NK-92 treated with Interleukin-12 subunit alpha and Interleukin-12 subunit beta, amount 100 ng/mL, for 24 hours (cell line): ENCODE data around the gene KLHL22.
"Not testable (repeated sequence)": the region's sequence is repeated elsewhere in the genome, so short reads cannot be mapped to it uniquely, and the experiment has no call there.

ENCODE experiments used
- DNase-seq: peaks from one replicate; lab custom pipeline; 2025; lab: John Stamatoyannopoulos, UW

Gene KLHL22, protein sequence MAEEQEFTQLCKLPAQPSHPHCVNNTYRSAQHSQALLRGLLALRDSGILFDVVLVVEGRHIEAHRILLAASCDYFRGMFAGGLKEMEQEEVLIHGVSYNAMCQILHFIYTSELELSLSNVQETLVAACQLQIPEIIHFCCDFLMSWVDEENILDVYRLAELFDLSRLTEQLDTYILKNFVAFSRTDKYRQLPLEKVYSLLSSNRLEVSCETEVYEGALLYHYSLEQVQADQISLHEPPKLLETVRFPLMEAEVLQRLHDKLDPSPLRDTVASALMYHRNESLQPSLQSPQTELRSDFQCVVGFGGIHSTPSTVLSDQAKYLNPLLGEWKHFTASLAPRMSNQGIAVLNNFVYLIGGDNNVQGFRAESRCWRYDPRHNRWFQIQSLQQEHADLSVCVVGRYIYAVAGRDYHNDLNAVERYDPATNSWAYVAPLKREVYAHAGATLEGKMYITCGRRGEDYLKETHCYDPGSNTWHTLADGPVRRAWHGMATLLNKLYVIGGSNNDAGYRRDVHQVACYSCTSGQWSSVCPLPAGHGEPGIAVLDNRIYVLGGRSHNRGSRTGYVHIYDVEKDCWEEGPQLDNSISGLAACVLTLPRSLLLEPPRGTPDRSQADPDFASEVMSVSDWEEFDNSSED

DNA sequence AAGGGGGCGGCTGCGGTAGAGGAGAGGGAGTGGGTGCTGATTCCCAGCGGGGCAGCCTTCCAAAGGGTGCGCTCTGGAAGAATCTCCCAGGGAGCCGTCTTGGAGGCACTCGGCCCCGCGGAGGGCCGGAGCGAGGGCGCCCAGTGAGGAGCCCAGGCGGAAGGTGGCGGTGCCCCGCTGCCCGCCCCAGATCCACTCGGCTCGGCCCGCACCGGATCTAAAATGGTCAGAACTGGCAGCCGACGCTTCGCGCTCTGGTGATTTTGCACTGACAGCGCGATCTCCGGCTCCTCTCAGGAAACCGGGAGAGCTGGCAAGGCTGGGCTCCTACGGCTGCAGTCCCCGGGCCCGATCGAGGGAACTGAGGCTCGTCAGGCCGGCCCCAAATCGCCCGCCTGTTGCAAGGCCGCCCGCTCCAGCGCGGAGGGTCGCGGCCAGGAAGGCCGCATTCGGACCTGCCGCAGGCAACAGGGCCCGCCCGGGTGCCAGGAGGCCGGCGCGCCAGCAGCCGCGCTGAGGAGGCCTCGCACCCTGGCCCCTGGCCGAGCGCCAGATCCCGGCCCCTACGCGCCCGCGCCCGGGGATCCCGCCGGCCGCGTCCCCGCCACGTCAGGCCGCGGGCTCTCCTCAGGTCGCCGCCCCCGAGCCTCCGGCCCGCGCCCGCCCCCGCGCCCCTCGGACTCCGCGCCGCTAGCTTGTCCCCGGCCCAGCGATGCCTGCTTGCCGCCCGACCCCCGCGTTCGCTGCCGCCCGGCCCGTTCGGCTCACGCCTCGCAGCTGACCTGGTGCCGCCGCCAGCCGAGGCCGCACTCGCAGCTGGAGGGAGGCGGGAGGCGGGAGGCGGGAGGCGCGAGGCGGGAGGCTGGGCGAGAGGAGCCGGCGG lies at the start of gene KLHL22:
TSS of gene KLHL22 (minus strand) at position 818 of the 883 bp plus-strand sequence. CDS start 6,584 bp downstream, outside the sequence.
- no peak for DNase-seq

DNA sequence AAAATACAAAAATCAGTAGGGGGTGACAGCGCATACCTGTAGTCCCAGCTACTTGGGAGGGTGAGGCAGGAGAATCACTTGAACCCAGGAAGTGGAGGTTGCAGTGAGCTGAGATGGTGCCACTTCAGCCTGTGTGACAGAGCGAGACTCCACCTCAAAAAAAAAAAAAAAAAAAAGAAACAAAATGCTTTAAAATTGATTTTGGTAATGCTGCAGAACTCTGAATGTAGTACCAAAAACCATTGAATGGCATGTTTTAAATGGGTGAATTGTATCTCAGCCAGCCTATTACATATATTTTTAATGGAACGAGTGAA lies 49.7 kb upstream of the KLHL22 start:
- DNase-seq = not testable (repeated sequence)

DNA sequence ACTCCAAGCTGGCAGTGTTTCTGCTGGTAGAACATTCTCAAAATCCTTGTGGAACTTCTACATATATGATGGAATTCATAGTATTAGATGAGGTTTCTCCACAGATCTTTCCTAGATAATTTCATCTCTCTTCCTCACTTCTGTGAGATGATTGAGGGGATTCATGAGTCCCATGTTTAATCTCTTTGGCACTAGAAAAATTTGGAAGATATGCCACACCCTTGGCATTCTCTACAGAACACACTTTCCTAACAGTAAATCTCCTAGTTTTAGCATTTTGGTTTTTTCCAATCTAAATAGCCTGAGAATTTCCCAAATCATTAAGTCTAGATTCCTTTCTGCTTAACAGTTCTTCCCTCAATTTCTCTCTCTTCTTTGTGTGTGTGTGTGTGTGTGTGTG lies 47.1 kb upstream of the KLHL22 start:
- DNase-seq = no peak

DNA sequence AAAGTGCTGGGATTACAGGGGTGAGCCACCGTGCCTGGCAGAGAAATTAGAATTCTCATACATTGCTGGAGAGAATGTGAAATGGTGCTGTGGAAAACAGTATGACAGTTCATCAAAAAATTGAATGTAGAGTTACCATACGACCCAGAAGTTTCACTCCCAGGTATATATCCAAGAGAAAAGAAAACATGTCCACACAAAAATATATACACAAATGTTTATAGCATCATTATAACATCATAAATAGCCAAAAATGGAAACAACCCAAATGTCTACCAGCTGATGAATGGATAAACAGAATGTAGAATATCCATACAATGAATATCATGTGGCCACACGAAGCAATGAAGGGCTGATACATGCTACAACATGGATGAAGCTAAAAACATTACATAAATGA lies 46.5 kb upstream of the KLHL22 start:
- DNase-seq = no peak

DNA sequence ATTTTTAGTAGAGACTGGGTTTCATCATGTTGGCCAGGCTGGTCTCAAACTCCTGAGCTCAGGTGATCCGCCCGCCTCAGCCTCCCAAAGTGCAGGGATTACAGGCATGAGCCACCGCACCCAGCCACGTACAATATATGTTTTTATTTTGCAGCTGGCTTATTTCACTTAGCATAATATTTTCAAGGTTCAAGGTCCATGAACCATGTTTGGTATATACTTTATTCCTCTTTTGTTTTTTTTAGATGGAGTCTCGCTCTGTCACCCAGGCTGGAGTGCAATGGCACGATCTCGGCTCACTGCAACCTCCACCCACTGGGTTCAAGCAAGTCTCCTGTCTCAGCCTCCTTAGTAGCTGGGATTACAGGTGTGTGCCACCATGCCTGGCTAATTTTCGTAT lies 43.3 kb upstream of the KLHL22 start:
- not testable (repeated sequence) for DNase-seq

DNA sequence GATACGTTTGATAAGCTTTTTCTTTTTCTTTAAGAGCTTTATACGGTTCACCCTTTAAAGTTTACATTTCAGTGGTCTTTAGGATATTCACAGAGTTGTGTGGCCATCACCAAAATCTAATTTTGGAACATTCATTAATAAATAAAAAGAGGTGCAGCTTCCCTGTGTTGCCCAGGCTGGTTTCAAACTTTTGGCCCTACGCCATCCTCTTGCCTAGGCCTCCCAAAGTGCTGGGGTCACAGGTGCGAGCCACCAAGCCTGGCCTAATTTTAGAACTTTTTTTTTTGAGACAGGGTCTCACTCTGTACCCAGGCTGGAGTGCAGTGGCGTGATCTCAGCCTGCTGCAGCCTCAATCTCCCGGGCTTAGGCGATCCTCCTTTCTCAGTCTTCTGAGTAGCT lies 42.4 kb upstream of the KLHL22 start:
- DNase-seq = no peak

DNA sequence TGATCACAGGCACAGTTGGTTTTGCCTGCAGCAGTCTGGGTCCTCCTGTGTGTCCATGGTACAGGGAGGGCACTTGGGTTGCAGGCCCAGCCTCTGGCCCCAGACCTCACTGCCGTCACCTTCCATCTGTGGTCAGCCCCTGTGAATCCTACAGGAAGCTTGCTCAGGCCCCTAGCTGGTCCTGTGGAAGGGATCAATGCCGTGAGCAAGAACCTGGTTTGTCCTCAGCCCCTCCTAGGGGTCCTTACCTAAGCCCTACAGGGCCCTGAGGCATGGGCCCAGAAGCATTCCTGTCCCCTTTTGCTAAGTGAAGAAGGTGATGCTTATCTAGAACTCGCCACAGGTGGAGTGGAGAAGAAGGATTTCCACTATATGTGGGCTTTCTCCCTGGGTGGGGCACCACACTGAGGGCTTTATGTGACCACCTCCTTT lies 41.7 kb upstream of the KLHL22 start:
- no peak for DNase-seq

DNA sequence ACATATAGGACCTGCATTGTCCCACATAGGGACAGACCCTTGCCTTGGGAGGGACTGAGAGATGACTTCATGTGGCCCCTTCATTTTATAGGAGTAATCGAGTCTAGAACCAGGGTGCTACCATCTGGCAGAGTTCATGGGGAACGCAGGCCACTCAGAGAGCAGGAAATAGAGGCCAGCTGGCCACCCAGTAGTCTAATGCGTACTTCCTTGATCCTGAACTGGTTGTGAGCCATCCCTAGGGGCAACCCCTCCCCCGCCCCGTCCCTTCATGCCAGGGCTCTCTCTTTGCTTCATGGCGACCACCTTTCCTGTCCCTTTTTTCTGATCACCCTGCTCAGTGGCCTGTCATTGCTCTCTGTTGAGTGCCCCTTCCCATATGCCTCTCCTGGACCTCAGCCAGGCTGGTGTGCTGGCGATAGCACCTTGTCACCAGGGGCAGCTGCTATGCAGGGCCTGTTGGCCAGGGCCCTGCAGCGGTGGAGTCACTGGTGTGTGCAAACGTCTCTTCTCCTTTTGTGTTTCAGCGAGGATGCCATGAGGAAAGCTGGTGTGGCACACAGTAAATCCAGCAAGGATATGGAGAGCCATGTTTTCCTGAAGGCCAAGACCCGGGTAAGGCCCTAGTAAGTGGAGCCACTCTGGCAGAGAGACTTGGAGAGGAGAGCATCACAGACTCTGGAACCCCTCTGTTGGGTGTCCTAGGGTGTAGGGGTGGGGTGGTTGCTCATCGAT lies 41.2 kb upstream of the KLHL22 start:
- no peak for DNase-seq

DNA sequence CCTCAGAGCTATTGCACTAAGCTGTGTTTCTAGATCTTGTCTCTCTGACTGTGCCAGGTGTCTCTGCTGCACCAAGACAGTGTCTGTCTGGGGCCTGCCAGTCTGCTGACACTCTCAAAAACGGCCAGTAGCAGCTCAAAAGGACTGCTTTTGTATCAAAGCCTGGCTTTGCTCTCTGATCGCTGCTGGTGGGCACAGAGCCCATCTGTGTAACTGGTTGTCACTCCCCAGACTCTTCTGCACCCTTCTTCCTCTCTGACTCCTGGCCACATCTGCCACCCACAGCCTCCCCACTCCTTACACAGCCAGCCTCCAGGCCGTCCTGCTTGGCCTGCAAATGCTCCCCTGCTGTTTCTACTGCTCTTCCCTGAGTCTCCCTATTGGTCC lies 38.3 kb upstream of the KLHL22 start:
- DNase-seq = no peak

DNA sequence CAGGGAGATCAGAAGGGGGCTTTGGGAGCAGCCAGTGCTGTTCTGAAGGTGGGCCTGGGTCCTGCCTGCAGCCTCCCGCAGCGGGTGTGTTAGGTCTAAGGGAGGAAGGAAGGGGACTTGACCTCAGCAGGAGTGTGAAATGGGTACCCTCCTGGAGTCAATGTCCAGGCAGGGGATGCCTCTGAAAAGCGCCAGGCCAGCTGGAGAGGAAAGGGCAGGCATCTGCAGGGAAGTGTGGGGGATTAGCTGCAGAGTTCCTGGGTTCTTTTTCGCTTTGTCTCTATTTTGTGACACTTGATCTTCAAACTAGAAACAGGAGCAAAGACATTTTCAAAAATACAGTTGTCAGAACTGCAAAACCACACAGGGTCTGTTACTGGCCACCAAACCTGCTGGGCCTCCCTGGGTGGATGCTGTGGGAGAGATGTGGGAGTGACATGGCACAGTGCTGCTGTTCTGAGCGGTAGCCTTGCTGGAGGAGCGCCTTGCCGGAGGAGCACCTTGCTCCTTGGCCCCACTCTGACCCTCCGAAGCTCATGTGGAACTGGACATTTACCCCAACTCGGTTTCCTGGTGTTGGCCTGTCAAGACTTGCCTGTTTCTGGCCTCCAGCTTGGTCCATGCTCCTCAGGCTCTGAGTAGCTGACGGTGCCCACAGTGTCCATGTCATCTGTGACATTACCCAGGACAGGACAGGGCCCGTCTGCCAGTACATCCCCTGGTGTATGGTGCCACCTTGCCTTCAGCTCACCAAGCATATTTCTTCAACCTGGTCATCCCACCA lies 37.7 kb upstream of the KLHL22 start:
- no peak for DNase-seq

DNA sequence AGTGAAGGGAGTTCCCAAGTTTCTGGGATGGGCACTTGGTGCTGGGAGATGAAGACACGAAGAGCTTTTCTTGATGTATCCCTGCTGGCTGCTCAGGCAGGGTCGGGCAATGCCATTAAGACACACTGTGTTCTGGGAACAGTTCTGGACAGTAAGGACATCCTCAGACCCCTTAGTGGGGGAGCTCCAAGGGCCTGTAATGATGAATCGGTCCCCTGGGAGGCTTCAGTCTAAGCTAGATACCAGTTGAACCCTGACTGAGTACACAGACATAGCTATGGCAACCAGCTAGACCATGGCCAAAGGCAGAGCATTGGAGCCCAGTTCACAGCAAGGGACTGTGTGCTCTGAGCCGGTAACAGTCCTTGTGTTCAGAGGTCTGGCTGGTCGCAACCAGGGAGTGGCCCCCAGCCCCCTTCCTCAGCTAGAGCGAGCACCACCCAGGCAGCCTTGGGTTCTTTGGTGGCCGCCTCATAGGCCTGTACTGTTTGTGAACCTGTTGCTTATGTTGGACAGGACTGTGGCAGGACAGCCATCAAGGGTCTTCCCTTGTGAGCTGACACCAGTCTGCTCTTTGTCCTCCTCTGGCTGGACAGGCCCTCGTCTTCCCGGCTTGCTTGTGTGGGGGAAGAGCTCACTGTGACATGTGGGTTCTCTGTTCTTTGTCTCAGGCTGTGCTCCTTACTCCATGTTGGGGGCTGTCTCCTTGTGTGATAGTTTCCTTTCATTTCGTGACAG lies 36.8 kb upstream of the KLHL22 start:
- no peak for DNase-seq

DNA sequence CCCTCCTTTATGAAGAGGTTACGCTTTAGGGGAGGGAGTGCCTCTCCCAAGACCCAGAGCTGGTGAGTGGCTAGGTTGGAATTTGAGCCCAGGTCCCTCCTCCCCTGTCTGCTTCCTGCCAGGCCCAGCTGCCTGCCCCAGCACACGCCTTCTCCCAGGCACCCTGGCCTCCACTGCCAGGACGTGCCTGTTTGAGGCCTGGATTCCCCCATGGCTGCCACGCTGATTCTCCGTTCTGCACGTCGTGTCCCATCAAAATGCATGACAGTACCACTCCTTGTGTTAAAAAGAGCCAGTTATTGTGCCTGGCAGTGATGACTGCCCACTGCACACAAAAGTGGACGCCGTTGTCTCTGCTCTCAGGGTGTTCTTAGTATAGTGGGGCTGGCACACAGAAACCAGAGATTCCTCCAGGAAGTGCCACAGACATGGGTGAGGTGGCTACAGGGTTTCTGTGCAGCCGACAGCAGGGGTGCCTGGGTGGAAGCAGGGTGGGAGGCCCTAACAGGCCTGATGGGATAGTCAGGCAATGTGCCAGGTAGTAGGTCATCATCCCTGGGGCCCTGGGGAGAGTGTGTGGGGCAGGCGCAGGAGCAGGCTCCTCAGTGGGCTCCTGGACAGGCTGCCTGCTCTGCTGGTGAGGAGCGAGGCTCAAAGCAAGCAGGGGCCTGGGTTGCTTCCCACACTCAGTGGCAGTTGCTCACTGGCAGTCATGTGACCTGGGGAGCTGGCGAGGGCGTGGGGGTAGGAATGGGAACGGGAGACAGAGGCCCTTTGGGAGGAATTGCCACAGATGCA lies 36.0 kb upstream of the KLHL22 start:
- DNase-seq = no peak

DNA sequence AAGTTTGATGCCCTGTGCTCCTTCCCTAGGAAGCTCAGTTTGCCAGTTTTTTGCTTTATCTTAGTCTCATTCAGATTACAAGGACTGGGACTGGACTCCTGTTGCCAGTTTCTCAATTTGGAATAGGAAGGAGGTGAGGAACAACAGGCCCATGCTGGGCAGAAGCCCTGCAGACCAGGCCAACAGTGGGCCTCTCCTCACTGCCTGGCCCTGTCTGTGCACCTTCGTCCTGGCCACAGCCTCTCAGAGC lies 35.5 kb upstream of the KLHL22 start:
- no peak for DNase-seq

DNA sequence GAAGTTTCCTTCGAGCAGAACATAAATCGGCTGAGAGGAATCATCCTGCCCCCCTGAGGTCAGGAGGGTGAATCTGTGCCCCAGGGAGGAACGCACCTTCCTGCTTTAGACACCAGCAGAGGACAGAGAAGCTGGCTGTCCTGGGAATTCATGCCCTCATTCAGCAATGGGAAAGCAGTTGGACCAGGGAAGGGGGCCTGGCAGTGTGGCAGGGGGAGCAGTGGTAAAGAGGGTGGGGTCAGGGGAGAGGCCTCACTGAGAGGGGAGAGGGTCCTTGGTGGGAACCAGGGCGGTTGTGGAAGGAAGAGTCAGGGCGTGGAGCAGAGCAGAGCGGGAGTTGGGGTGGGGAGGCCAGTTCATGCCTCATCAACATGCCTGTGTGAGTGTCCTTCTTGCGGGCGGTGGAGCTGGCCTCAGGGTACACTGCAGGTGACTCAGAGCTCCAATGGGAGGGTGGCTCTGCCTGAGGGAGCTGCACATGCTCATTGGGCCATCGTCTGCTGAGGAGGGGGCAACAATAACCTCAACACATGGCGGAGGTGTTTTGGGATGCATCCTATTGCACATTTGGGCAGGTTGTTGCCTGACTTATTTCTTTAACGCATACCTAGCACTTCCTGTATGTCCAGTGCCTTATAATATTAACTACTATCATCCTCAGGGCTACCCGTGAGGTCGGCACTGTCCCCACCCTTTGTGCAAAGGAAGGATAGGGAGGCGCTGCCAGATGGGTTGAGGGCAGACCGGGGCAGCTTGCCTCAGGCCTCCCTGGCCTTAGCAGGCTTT lies 35.0 kb upstream of the KLHL22 start:
- no peak for DNase-seq

DNA sequence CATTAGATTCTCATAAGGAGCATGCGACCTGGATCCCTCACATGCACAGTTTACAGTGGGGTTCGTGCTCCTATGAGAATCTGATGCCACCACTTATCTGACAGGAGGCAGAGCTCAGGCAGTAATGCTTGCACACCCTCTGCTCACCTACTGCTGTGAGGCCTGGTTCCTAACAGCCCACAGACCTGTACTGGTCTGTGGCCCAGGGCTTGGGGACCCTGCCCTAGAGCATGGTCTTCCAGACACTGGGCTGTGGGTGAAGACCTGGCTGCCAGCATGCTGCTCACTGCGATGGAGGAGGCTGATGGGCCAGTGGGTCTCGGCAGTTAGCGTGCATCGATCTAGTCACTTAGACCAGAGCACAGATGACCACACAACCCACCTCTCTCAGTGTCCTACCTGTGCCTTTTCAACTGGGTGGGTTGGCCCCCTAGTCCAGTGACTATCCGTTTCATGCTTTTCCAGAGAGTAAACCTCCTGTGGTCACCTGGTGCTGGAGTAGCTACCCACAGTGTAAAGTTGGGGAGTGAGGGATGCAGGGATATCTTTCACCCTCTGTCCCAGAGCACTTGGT lies 32.9 kb upstream of the KLHL22 start:
- no peak for DNase-seq

DNA sequence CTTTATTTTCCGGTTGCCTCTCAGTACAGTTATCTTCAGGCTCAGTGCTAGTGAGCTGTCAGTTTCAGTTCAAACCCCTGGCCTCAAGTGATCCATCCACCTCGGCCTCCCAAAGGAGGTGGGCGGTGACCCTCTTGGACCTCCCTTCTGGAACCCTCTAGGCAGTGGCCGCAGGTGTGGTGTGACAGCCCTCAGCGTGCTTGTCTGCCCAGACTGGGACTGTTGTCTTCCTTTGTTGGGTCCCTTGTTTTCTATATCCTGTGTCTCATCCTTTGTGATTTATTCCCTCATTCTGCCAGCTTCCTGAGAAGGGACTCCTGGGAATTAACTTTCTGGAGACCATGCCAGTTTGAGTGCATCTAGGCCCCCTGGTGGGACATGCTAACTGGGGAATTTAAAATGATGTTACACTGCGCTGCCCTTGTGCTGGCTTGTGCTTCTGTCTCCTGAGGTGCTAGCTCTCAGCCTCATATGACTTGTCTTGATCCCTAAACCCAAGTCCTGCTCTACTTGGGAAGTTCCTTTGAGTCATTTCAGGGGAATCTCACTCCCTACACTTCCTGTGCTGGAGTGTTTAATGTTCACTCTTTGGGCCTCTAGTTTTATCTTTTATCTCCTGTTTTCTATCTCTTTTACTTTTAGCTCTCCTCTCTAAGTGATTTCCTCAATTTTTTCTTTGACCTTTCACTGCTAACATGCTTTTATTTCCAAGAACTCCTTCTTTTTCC lies 31.2 kb upstream of the KLHL22 start:
- no peak for DNase-seq

DNA sequence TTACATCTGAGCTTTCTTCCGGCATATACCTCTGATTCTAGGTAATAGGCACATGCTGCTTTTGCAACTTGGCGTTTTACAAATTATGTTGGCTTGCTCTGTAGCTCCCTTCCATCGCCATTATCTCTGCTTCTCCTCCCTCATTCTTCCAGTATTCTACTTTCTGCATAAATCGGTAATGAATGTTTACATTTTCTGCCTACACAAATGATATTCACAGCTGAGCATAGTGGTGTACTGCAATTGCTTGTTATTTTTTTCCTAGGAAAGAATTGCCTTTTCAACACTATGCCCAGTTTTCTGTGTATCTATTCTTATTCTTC lies 30.7 kb upstream of the KLHL22 start:
- DNase-seq = no peak

DNA sequence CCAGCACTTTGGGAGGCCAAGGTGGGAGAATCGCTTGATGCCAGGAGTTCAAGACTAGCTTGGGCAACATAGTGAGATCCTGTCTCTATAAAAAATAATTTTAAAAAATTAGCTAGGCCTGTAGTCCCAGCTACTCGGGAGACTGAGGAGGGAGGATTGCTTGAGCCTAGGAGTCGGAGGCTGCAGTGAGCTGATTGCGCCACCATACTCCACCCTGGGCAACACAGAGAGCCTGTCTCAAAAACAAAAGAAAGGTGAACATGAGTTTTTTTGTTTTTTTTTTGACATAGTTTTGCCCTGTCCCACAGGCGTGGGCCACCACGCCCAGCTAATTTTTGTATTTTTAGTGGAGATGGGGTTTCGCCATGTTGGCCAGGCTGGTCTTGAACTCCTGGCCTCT lies 29.5 kb upstream of the KLHL22 start:
- no peak for DNase-seq
